RWPE2 (cell line): Measurements from ENCODE around the gene ST14.
A peak's percentile ranks its signal among the peaks of the same experiment; 100 is the strongest.

ENCODE experiments used
- ATAC-seq: fragments of 200-7000 bp; cut with Tn5 transposase; 3 replicates; pipeline ENCODE4 v1.9.1; 2021; ENCODE audit warnings: low read depth
- DNase-seq: peaks from one replicate; pipeline ENCODE4 v3.0.0-alpha.2; 2020; ENCODE audit warnings: low spot score
- H3K27ac ChIP-seq: fragments of 450-650 bp; 2 replicates; pipeline ENCODE4 v1.5.1; 2017; ENCODE audit warnings: mild to moderate bottlenecking; ENCODE audit not compliant: poor library complexity, severe bottlenecking
- H3K27me3 ChIP-seq: fragments of 250-450 bp; sonication (Bioruptor Pico); 2 replicates; pipeline ENCODE4 v1.5.1; 2021; ENCODE audit warnings: mild to moderate bottlenecking, moderate library complexity; ENCODE audit not compliant: insufficient read depth, poor library complexity, severe bottlenecking
- H3K36me3 ChIP-seq: fragments of 250-450 bp; sonication (Bioruptor Pico); 2 replicates; pipeline ENCODE4 v1.5.1; 2020; ENCODE audit warnings: low read depth, mild to moderate bottlenecking, moderate library complexity
- H3K4me1 ChIP-seq: fragments of 250-450 bp; sonication (Bioruptor Pico); 2 replicates; pipeline ENCODE4 v1.5.1; 2021; ENCODE audit warnings: mild to moderate bottlenecking, moderate library complexity; ENCODE audit not compliant: insufficient read depth, poor library complexity, severe bottlenecking
- H3K4me3 ChIP-seq: fragments of 250-450 bp; sonication (Bioruptor Pico); 2 replicates; pipeline ENCODE4 v1.5.1; 2021; ENCODE audit warnings: mild to moderate bottlenecking, moderate library complexity; ENCODE audit not compliant: severe bottlenecking
- H3K9me3 ChIP-seq: fragments of 250-450 bp; sonication (Bioruptor Pico); 2 replicates; pipeline ENCODE4 v1.5.1; 2021; ENCODE audit warnings: mild to moderate bottlenecking, moderate library complexity; ENCODE audit not compliant: severe bottlenecking
- CTCF ChIP-seq: fragments of 450-650 bp; IDR thresholded peaks from one replicate; pipeline ENCODE4 v1.5.1; 2017; ENCODE audit warnings: mild to moderate bottlenecking, moderate library complexity; ENCODE audit not compliant: poor library complexity, severe bottlenecking

Gene ST14

GRCh38 chr11:130121445-130121978 lies 38.1 kb upstream of the ST14 start:
- ATAC-seq (peak; percentile 45; the same call in 1 of the 3 replicates), DNase-seq (no peak)
- no peak for TF ChIP-seq CTCF
- H3K4me1 ChIP-seq = peaks cover 13% of the 10 kb centered on the region
- peak overlapping the region; percentile 2 for H3K27ac ChIP-seq
- peaks cover 53% of the 10 kb centered on the region for H3K36me3 ChIP-seq
- no peak overlapping the region for H3K4me3 ChIP-seq
- H3K27me3 ChIP-seq = no peaks in the 10 kb centered on the region
- no peaks in the 10 kb centered on the region for H3K9me3 ChIP-seq

GRCh38 chr11:130122141-130122575 lies 37.4 kb upstream of the ST14 start:
- no peaks in the 10 kb centered on the region for H3K27me3 ChIP-seq
- peaks cover 55% of the 10 kb centered on the region for H3K36me3 ChIP-seq
- no peak for ATAC-seq
- H3K4me3 ChIP-seq = no peak overlapping the region
- no peaks in the 10 kb centered on the region for H3K9me3 ChIP-seq
- no peak for DNase-seq
- TF ChIP-seq CTCF = no peak
- H3K27ac ChIP-seq = peak overlapping the region; percentile 2
- H3K4me1 ChIP-seq = peaks cover 13% of the 10 kb centered on the region

DNA sequence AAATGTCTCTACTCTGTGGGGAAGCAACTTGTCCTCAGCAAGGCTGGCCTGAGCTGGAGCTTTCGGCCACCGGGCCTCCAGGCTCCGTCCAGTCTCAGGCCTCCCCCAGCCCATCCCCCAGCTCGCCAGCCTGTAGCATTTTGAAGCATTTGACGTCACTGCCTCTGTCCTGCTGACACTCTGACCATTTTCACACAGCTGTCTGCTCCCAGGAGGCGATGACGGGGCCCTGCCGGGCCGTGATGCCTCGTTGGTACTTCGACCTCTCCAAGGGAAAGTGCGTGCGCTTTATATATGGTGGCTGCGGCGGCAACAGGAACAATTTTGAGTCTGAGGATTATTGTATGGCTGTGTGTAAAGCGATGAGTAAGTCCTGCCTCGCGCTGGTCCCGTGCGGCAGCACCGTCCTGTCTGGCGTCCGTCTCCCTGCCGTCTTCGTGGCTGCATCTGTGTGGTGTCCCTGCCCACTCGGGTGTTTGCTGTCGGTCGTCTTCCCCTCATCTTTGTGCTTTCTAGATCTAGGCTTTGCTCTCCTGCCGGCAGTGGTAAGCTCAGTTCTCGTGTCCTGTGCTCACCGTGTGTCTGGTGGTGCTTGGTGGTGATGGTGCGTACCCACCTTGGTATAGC lies 36.1 kb upstream of the ST14 start:
- Histone ChIP-seq H3K36me3 (peaks cover 69% of the 10 kb centered on the region), H3K9me3 (no peaks in the 10 kb centered on the region), H3K27ac (peak overlapping the region; percentile 15), H3K4me1 (peaks cover 13% of the 10 kb centered on the region), H3K27me3 (no peaks in the 10 kb centered on the region), H3K4me3 (no peak overlapping the region)
- DNase-seq (no peak), ATAC-seq (no peak)
- TF ChIP-seq CTCF = no peak

GRCh38 chr11:130124096-130124495 lies 35.5 kb upstream of the ST14 start:
- Histone ChIP-seq H3K27ac (peak overlapping the region; percentile 15), H3K9me3 (no peaks in the 10 kb centered on the region), H3K36me3 (peaks cover 75% of the 10 kb centered on the region), H3K27me3 (no peaks in the 10 kb centered on the region), H3K4me1 (peaks cover 13% of the 10 kb centered on the region), H3K4me3 (no peak overlapping the region)
- TF ChIP-seq CTCF = no peak
- ATAC-seq = peak; percentile 95
- no peak for DNase-seq

- DNase-seq (no peak), ATAC-seq (no peak)
- no peak overlapping the region for H3K4me3 ChIP-seq
- H3K9me3 ChIP-seq = no peaks in the 10 kb centered on the region
- H3K27ac ChIP-seq = no peak overlapping the region
- peaks cover 13% of the 10 kb centered on the region for H3K4me1 ChIP-seq
- H3K36me3 ChIP-seq = peaks cover 90% of the 10 kb centered on the region
- TF ChIP-seq CTCF = no peak
- no peaks in the 10 kb centered on the region for H3K27me3 ChIP-seq
These were observed 33.9 kb upstream of the ST14 start for GRCh38 chr11:130125638-130126037.
